Astrocyte (in vitro differentiated cells and primary cell): ENCODE results near the gene THSD7B. TPM values are rescaled to one million over a fixed set of nuclear protein-coding genes. Genes with fewer than 3 reads are reported as not detected.

Experiments
- DNase-seq: peaks from one replicate; pipeline ENCODE4 v3.0.0-alpha.2; 2010; ENCODE audit warnings: low read depth
- FAIRE-seq: peaks from 2 replicates; lab custom pipeline; 2011; peaks lifted over from hg19 to GRCh38; lab: Jason Lieb, UNC
- H2AFZ ChIP-seq: 2 replicates; pipeline ENCODE4 v1.6.0; 2012; ENCODE audit warnings: low read depth, low read length, inconsistent platforms
- H3K27ac ChIP-seq: 2 replicates; pipeline ENCODE4 v1.5.1; 2011; ENCODE audit warnings: low read depth, low read length, inconsistent platforms
- H3K27me3 ChIP-seq: 2 replicates; pipeline ENCODE4 v1.6.0; 2011; ENCODE audit warnings: low read length, inconsistent platforms; ENCODE audit not compliant: insufficient read depth
- H3K36me3 ChIP-seq: 2 replicates; pipeline ENCODE4 v1.5.1; 2011; ENCODE audit warnings: low read length, inconsistent platforms; ENCODE audit not compliant: insufficient read depth
- H3K4me1 ChIP-seq: 2 replicates; pipeline ENCODE4 v1.5.1; 2011; ENCODE audit warnings: low read length, inconsistent platforms; ENCODE audit not compliant: insufficient read depth
- H3K4me2 ChIP-seq: 2 replicates; pipeline ENCODE4 v1.6.0; 2012; ENCODE audit warnings: low read length, inconsistent platforms
- H3K4me3 ChIP-seq: 2 replicates; pipeline ENCODE4 v1.5.1; 2011; ENCODE audit warnings: low read depth, mild to moderate bottlenecking, low read length, inconsistent platforms; ENCODE audit not compliant: insufficient read depth
- H3K79me2 ChIP-seq: 2 replicates; pipeline ENCODE4 v1.6.0; 2012; ENCODE audit warnings: mild to moderate bottlenecking, low read length, inconsistent platforms; ENCODE audit not compliant: insufficient read depth
- H3K9ac ChIP-seq: 2 replicates; pipeline ENCODE4 v1.6.0; 2012; ENCODE audit warnings: mild to moderate bottlenecking, low read length, inconsistent platforms
- H3K9me3 ChIP-seq: 2 replicates; pipeline ENCODE4 v1.5.1; 2012; ENCODE audit warnings: low read depth, mild to moderate bottlenecking, low read length, inconsistent platforms; ENCODE audit not compliant: insufficient read depth
- H4K20me1 ChIP-seq: 2 replicates; pipeline ENCODE4 v1.6.0; 2012; ENCODE audit warnings: low read length, inconsistent platforms; ENCODE audit not compliant: insufficient read depth
- H3K27ac Mint-ChIP-seq: one replicate; pipeline ENCODE4 v1.8.0; 2021; ENCODE audit warnings: mild to moderate bottlenecking, mixed read lengths; ENCODE audit not compliant: unreplicated experiment
- H3K27me3 Mint-ChIP-seq: one replicate; pipeline ENCODE4 v1.8.0; 2021; ENCODE audit warnings: low read depth, mixed read lengths; ENCODE audit not compliant: unreplicated experiment
- H3K36me3 Mint-ChIP-seq: one replicate; pipeline ENCODE4 v1.8.0; 2021; ENCODE audit warnings: low read depth, mixed read lengths; ENCODE audit not compliant: unreplicated experiment
- H3K4me1 Mint-ChIP-seq: one replicate; pipeline ENCODE4 v1.8.0; 2021; ENCODE audit warnings: low read depth, mixed read lengths; ENCODE audit not compliant: unreplicated experiment
- H3K4me3 Mint-ChIP-seq: one replicate; pipeline ENCODE4 v1.8.0; 2021; ENCODE audit warnings: mild to moderate bottlenecking, moderate library complexity, mixed read lengths; ENCODE audit not compliant: unreplicated experiment
- H3K9me3 Mint-ChIP-seq: one replicate; pipeline ENCODE4 v1.8.0; 2021; ENCODE audit warnings: mild to moderate bottlenecking, mixed read lengths; ENCODE audit not compliant: unreplicated experiment
- CTCF ChIP-seq: IDR thresholded peaks from 2 replicates; pipeline ENCODE4 v1.5.1; 2011; ENCODE audit warnings: low read depth, mild to moderate bottlenecking, inconsistent platforms, low read length, moderate library complexity; ENCODE audit not compliant: insufficient read depth
- EZH2 ChIP-seq: IDR thresholded peaks from 2 replicates; pipeline ENCODE4 v1.6.1; 2012; ENCODE audit warnings: mild to moderate bottlenecking, low read length, inconsistent platforms; ENCODE audit not compliant: insufficient read depth
- total RNA-seq: library from RNA; stranded (reverse); gene quantifications from 2 replicates; pipeline ENCODE4 v1.2.1, GENCODE V29; 2021

The THSD7B gene
- total RNA-seq, 1 donor from 2014 or later, result 0.18 TPM

DNA sequence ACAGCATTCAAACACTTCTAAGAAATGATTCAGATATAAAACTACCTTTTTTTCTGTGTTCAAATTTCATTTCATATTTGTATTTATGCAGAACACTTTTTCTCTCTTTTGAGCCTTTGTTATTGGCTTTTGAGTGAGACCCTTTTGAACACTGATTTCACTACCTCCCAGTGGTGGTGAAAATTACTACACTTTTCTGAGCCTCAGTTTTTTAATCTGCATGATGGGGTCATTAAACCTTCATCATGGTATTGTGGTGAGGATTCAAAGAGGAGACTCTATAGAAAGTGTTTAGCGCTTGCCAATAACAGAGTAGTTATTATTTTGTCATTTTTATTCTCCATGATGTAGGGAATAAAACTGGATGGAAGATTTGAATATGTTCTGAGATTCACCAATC lies 169.8 kb downstream of the THSD7B start:
- no peak for DNase-seq
- Histone ChIP-seq H4K20me1 (no peaks in the 10 kb centered on the region), H3K27me3 (no peaks in the 10 kb centered on the region), H3K4me2 (no peak overlapping the region), H3K4me3 (no peak overlapping the region), H3K9ac (no peak overlapping the region), H3K9me3 (no peaks in the 10 kb centered on the region), H3K27ac (no peak overlapping the region), H3K4me1 (no peaks in the 10 kb centered on the region), H3K79me2 (no peaks in the 10 kb centered on the region), H3K36me3 (no peaks in the 10 kb centered on the region), H2AFZ (no peak overlapping the region)
- no peaks in the 10 kb centered on the region for H3K4me1 Mint-ChIP-seq
- peaks cover 3% of the 10 kb centered on the region for H3K27me3 Mint-ChIP-seq
- no peak overlapping the region for H3K4me3 Mint-ChIP-seq
- TF ChIP-seq CTCF (no peak), EZH2 (no peak)
- no peaks in the 10 kb centered on the region for H3K36me3 Mint-ChIP-seq
- no peaks in the 10 kb centered on the region for H3K9me3 Mint-ChIP-seq
- no peak overlapping the region for H3K27ac Mint-ChIP-seq
- no peak for FAIRE-seq

- Mint-ChIP-seq H3K36me3 (no peaks in the 10 kb centered on the region), H3K9me3 (no peaks in the 10 kb centered on the region), H3K27me3 (no peaks in the 10 kb centered on the region), H3K27ac (no peak overlapping the region), H3K4me3 (no peak overlapping the region), H3K4me1 (no peaks in the 10 kb centered on the region)
- no peak overlapping the region for H3K27ac ChIP-seq
- TF ChIP-seq CTCF (no peak), EZH2 (no peak)
- no peaks in the 10 kb centered on the region for H3K79me2 ChIP-seq
- no peak overlapping the region for H3K4me2 ChIP-seq
- H2AFZ ChIP-seq, result no peak overlapping the region
- FAIRE-seq (no peak), DNase-seq (no peak)
- no peaks in the 10 kb centered on the region for H3K4me1 ChIP-seq
- H4K20me1 ChIP-seq, result no peaks in the 10 kb centered on the region
- no peak overlapping the region for H3K9ac ChIP-seq
- no peaks in the 10 kb centered on the region for H3K9me3 ChIP-seq
- H3K4me3 ChIP-seq, result no peak overlapping the region
- no peaks in the 10 kb centered on the region for H3K27me3 ChIP-seq
- H3K36me3 ChIP-seq, result no peaks in the 10 kb centered on the region
Observed at GRCh38 chr2:136956050-136956449, 190.7 kb downstream of the THSD7B start.

DNA sequence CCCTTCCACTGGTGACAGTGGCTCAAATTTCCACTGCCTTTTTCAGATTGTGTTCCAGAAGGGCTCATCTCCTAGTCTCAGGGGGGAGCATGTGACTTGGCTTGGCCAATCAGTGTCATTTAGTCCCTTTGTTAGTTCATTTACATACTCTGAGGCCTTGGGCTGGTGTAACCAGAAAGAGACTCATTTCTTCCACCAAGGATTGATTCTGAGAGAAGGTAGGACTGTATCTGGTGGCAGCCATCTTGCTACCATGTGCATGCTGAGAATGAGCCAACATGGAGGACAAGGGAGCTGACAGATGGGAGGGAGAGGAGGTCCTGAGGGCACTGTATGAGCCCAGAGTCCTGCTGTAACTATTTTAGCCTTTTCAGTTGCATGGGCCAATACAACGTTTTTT lies 191.7 kb downstream of the THSD7B start:
- Histone ChIP-seq H3K79me2 (no peaks in the 10 kb centered on the region), H3K36me3 (no peaks in the 10 kb centered on the region), H3K9ac (no peak overlapping the region), H2AFZ (no peak overlapping the region), H3K4me3 (no peak overlapping the region), H3K9me3 (no peaks in the 10 kb centered on the region), H3K4me2 (no peak overlapping the region), H3K27ac (no peak overlapping the region), H4K20me1 (no peaks in the 10 kb centered on the region), H3K27me3 (no peaks in the 10 kb centered on the region), H3K4me1 (no peaks in the 10 kb centered on the region)
- Mint-ChIP-seq H3K4me3 (no peak overlapping the region), H3K4me1 (no peaks in the 10 kb centered on the region), H3K36me3 (no peaks in the 10 kb centered on the region), H3K9me3 (no peaks in the 10 kb centered on the region), H3K27me3 (no peaks in the 10 kb centered on the region), H3K27ac (no peak overlapping the region)
- DNase-seq, result no peak
- TF ChIP-seq CTCF (no peak), EZH2 (no peak)
- no peak for FAIRE-seq
